HCT116 (cell line): ENCODE measurements around the gene GPR155. TPM values are rescaled to one million over a fixed set of nuclear protein-coding genes. Genes with fewer than 3 reads are reported as not detected.
"Not testable (repeated sequence)": the region's sequence is repeated elsewhere in the genome, so short reads cannot be mapped to it uniquely, and the experiment has no call there.

Experiments
- ATAC-seq: fragments of 200-7000 bp; cut with Tn5 transposase; 2 replicates; pipeline ENCODE4 v1.9.1; 2020; ENCODE audit warnings: mild to moderate bottlenecking, moderate library complexity
- BruUV-seq: library from RNA; stranded (reverse); fragments of 400-500 nt; replicated peaks from 2 replicates; lab custom pipeline; 2021; lab: Mats Ljungman, UMichigan
- CTCF ChIA-PET: fragments of 300-600 bp; sonication (Branson Sonifier 250); formaldehyde crosslinking; loops from one replicate; lab custom pipeline; 2021; ENCODE audit warnings: antibody characterized with exemption; lab: Charles Lee
- POLR2A ChIA-PET: fragments of 300-600, 350-600 bp; sonication (Branson Sonifier 250); formaldehyde crosslinking; loops from one replicate; lab custom pipeline; 2021; ENCODE audit warnings: antibody characterized with exemption; lab: Charles Lee
- RAD21 ChIA-PET, 2 experiments: fragments of 300-600 bp; sonication (Branson Sonifier 250); formaldehyde crosslinking; loops; one replicate each; lab custom pipeline; 2023; ENCODE audit warnings: low total read pairs in 2 of 2; ENCODE audit not compliant: uncharacterized antibody in 2 of 2, unreplicated experiment in 2 of 2, low non-redundant PET in 1 of 2; lab: Charles Lee
- DNase-seq: peaks from one replicate; pipeline ENCODE4 v3.0.0-alpha.2; 2010; ENCODE audit warnings: low read depth, low spot score
- H2AFZ ChIP-seq: fragments of 200-600 bp; shearing (Covaris generic), sonication (generic); 2 replicates; pipeline ENCODE4 v1.6.1; 2017; ENCODE audit warnings: low read depth, mixed run types, mixed read lengths, antibody characterized with exemption, low read length; ENCODE audit not compliant: poor library complexity, severe bottlenecking
- H3K27ac ChIP-seq: 2 replicates; pipeline ENCODE4 v1.5.1; 2012; ENCODE audit warnings: low read depth, low read length
- H3K27me3 ChIP-seq: fragments of 200-600 bp; sonication (generic); 2 replicates; pipeline ENCODE4 v1.6.1; 2016; ENCODE audit warnings: mixed run types, low read length, mixed read lengths; ENCODE audit not compliant: insufficient read depth
- H3K36me3 ChIP-seq, 2 experiments: fragments of 200-500 bp in 1 of 2; fragments of 200-600 bp in 1 of 2; sonication (Bioruptor generic) in 1 of 2; sonication (generic) in 1 of 2; 2 replicates each; pipeline versions ENCODE4 v1.5.1 to v1.6.1; 2014 to 2016; ENCODE audit warnings: low read length in 2 of 2, inconsistent platforms in 1 of 2, mixed read lengths in 1 of 2, mixed run types in 1 of 2; ENCODE audit not compliant: insufficient read depth in 2 of 2, control insufficient read depth in 1 of 2
- H3K4me1 ChIP-seq, 2 experiments: fragments of 200-600 bp in 1 of 2; sonication (generic) in 1 of 2; 2 replicates each; pipeline versions ENCODE4 v1.5.1 to v1.6.1; 2012 to 2017; ENCODE audit warnings: low read length in 2 of 2, inconsistent platforms in 1 of 2, mild to moderate bottlenecking in 1 of 2, mixed read lengths in 1 of 2, mixed run types in 1 of 2, moderate library complexity in 1 of 2; ENCODE audit not compliant: insufficient read depth in 2 of 2, control insufficient read depth in 1 of 2
- H3K4me2 ChIP-seq: fragments of 200-600 bp; sonication (generic); 2 replicates; pipeline ENCODE4 v1.6.1; 2017; ENCODE audit warnings: mixed run types, low read length, mixed read lengths
- H3K4me3 ChIP-seq, 2 experiments: fragments of 200-600 bp in 1 of 2; sonication (generic) in 1 of 2; replicated peaks in 1 of 2; 2 replicates each; pipeline ENCODE4 v1.5.1; 2011 to 2016; ENCODE audit warnings: low read length in 2 of 2, control low read depth in 1 of 2, low read depth in 1 of 2, mild to moderate bottlenecking in 1 of 2, mixed read lengths in 1 of 2, mixed run types in 1 of 2
- H3K79me2 ChIP-seq: fragments of 200-600 bp; sonication (generic); 2 replicates; pipeline ENCODE4 v1.6.1; 2017; ENCODE audit warnings: mild to moderate bottlenecking, mixed run types, low read length, moderate library complexity, mixed read lengths; ENCODE audit not compliant: insufficient read depth
- H3K9ac ChIP-seq: fragments of 200-600 bp; sonication (generic); 2 replicates; pipeline ENCODE4 v1.6.1; 2016; ENCODE audit warnings: low read length, mixed read lengths
- H3K9me2 ChIP-seq: fragments of 200-600 bp; sonication (generic), shearing (Covaris generic); 2 replicates; pipeline ENCODE4 v1.6.1; 2017; ENCODE audit warnings: mixed run types, mild to moderate bottlenecking, moderate library complexity; ENCODE audit not compliant: insufficient read depth
- H3K9me3 ChIP-seq, 2 experiments: fragments of 200-500 bp in 1 of 2; fragments of 200-600 bp in 1 of 2; sonication (Bioruptor generic) in 1 of 2; sonication (generic) in 1 of 2; 2 replicates each; pipeline ENCODE4 v1.6.1; 2014 to 2017; ENCODE audit warnings: low read length in 2 of 2, mixed read lengths in 2 of 2, inconsistent platforms in 1 of 2, low read depth in 1 of 2, mild to moderate bottlenecking in 1 of 2, mixed run types in 1 of 2, moderate library complexity in 1 of 2; ENCODE audit not compliant: control insufficient read depth in 1 of 2, insufficient read depth in 1 of 2
- H4K20me1 ChIP-seq: fragments of 200-600 bp; sonication (generic), shearing (Covaris generic); 2 replicates; pipeline ENCODE4 v1.6.1; 2017; ENCODE audit warnings: mixed run types, mild to moderate bottlenecking, moderate library complexity; ENCODE audit not compliant: insufficient read depth
- ATF3 ChIP-seq: IDR thresholded peaks from 2 replicates; pipeline ENCODE4 v1.6.1; 2012
- CBX3 ChIP-seq: IDR thresholded peaks from 2 replicates; pipeline ENCODE4 v1.6.1; 2012; ENCODE audit warnings: low read depth
- ELF1 ChIP-seq: IDR thresholded peaks from 2 replicates; pipeline ENCODE4 v1.6.1; 2012; ENCODE audit warnings: low read depth, borderline replicate concordance
- EZH2 ChIP-seq: fragments of 200-600 bp; sonication (generic); IDR thresholded peaks from 2 replicates; pipeline ENCODE4 v1.6.1; 2017; ENCODE audit warnings: antibody characterized with exemption, mixed run types
- EZH2phosphoT487 ChIP-seq: fragments of 200-600 bp; IDR thresholded peaks from 2 replicates; pipeline ENCODE4 v1.6.1; 2018; ENCODE audit warnings: antibody characterized with exemption, borderline replicate concordance
- FOSL1 ChIP-seq: IDR thresholded peaks from 2 replicates; pipeline ENCODE4 v1.6.1; 2012; ENCODE audit warnings: low read depth
- POLR2AphosphoS5 ChIP-seq: IDR thresholded peaks from 2 replicates; pipeline ENCODE4 v1.6.1; 2011; ENCODE audit warnings: mild to moderate bottlenecking, low read depth, low read length, moderate library complexity
- TCF7L2 ChIP-seq: IDR thresholded peaks from 2 replicates; pipeline ENCODE4 v1.7.0; 2011; ENCODE audit warnings: borderline replicate concordance, inconsistent platforms; ENCODE audit not compliant: insufficient read depth, insufficient read length; ENCODE audit errors: extremely low read depth
- ZNF274 ChIP-seq: fragments of 200-500 bp; sonication (Bioruptor generic); IDR thresholded peaks from 2 replicates; pipeline ENCODE4 v1.6.1; 2014; ENCODE audit warnings: mild to moderate bottlenecking, low read depth, low read length, inconsistent platforms
- intact Hi-C: fragments of 100-400 bp; cut with micrococcal nuclease; formaldehyde crosslinking; loops from 2 replicates; pipeline ENCODE4 v1.10.0; 2022
- total RNA-seq: library from RNA; stranded (reverse); gene quantifications from one replicate; pipeline ENCODE4 v1.2.1, GENCODE V29; 2021; ENCODE audit not compliant: unreplicated experiment

The GPR155 gene
- total RNA-seq, 1 experiment from 2014 or later, result 3.8 TPM

- Histone ChIP-seq H3K4me1 (peaks cover 3 to 15% of the 10 kb centered on the region in 2 experiments; a peak in 2 of 4 replicates), H3K36me3 (no peaks in the 10 kb centered on the region), H3K4me2 (no peak overlapping the region), H3K4me3 (no peak overlapping the region), H3K9me3 (no peaks in the 10 kb centered on the region), H2AFZ (no peak overlapping the region), H3K27me3 (no peaks in the 10 kb centered on the region), H3K79me2 (no peaks in the 10 kb centered on the region), H4K20me1 (no peaks in the 10 kb centered on the region), H3K9me2 (peaks cover 4% of the 10 kb centered on the region; the same call in 1 of the 2 replicates), H3K9ac (no peak overlapping the region), H3K27ac (no peak overlapping the region)
- intact Hi-C loops, result no loop called here
- DNase-seq (no peak), ATAC-seq (no peak)
- no TSS peak for BruUV-seq
- POLR2A ChIA-PET, result no interaction called here
- RAD21 ChIA-PET, result no interaction called here
- CTCF ChIA-PET, result no interaction called here
- TF ChIP-seq ATF3 (no peak), CBX3 (no peak), ELF1 (no peak), FOSL1 (no peak), POLR2AphosphoS5 (no peak), TCF7L2 (no peak), EZH2phosphoT487 (no peak), EZH2 (no peak), ZNF274 (no peak)
These were observed 3.2 kb upstream of the GPR155 start for GRCh38 chr2:174490051-174490450.

- H3K27ac ChIP-seq, intact Hi-C loops, H3K79me2 ChIP-seq, BruUV-seq, H3K9ac ChIP-seq, DNase-seq, H3K9me3 ChIP-seq, RAD21 ChIA-PET, H3K36me3 ChIP-seq, H3K4me3 ChIP-seq, POLR2A ChIA-PET, H3K9me2 ChIP-seq, H3K4me2 ChIP-seq, H3K27me3 ChIP-seq, H4K20me1 ChIP-seq, H2AFZ ChIP-seq, CTCF ChIA-PET, ATAC-seq: not testable (repeated sequence)
- peaks cover 3 to 15% of the 10 kb centered on the region in 2 experiments; a peak in 2 of 4 replicates for H3K4me1 ChIP-seq
These were observed 2.7 kb upstream of the GPR155 start for GRCh38 chr2:174489520-174489919.
